GM23338 (cell line): ENCODE measurements around the gene SHANK2. TPM values are rescaled to one million over a fixed set of nuclear protein-coding genes. Genes with fewer than 3 reads are reported as not detected.

Source experiments
- ATAC-seq: fragments of 200-7000 bp; cut with Tn5 transposase; 3 replicates; pipeline ENCODE4 v1.9.1; 2020
- DNase-seq: peaks from one replicate; pipeline ENCODE4 v3.0.0-alpha.2; 2015; ENCODE audit warnings: low spot score
- H2AFZ ChIP-seq: fragments of 200-600 bp; sonication (generic); 2 replicates; pipeline ENCODE4 v1.8.0; 2016; ENCODE audit warnings: antibody characterized with exemption, mild to moderate bottlenecking, moderate library complexity
- H3F3A ChIP-seq: fragments of 200-600 bp; sonication (generic); replicated peaks from 2 replicates; pipeline ENCODE4 v1.8.0; 2017; ENCODE audit warnings: antibody characterized with exemption, mixed run types, low read depth
- H3K27ac ChIP-seq: fragments of 200-600 bp; sonication (generic); 2 replicates; pipeline ENCODE4 v1.6.1; 2016; ENCODE audit warnings: low read depth
- H3K27me3 ChIP-seq: fragments of 200-600 bp; sonication (generic); 2 replicates; pipeline ENCODE4 v1.8.0; 2016; ENCODE audit warnings: mild to moderate bottlenecking, mixed run types, moderate library complexity; ENCODE audit not compliant: insufficient read depth
- H3K36me3 ChIP-seq: fragments of 200-600 bp; sonication (generic); 2 replicates; pipeline ENCODE4 v1.8.0; 2016; ENCODE audit warnings: mild to moderate bottlenecking; ENCODE audit not compliant: insufficient read depth
- H3K4me1 ChIP-seq: fragments of 200-600 bp; sonication (generic); 2 replicates; pipeline ENCODE4 v1.8.0; 2016; ENCODE audit warnings: mild to moderate bottlenecking, moderate library complexity; ENCODE audit not compliant: insufficient read depth
- H3K4me2 ChIP-seq: fragments of 200-600 bp; sonication (generic); 2 replicates; pipeline ENCODE4 v1.7.1; 2017; ENCODE audit warnings: mixed run types
- H3K4me3 ChIP-seq: fragments of 200-600 bp; sonication (generic); 2 replicates; pipeline ENCODE4 v1.6.1; 2016; ENCODE audit warnings: mixed run types
- H3K79me2 ChIP-seq: fragments of 200-600 bp; sonication (generic); replicated peaks from 2 replicates; pipeline ENCODE4 v1.8.0; 2017; ENCODE audit warnings: mild to moderate bottlenecking; ENCODE audit not compliant: insufficient read depth
- H3K9me2 ChIP-seq: fragments of 200-600 bp; sonication (generic); 2 replicates; pipeline ENCODE4 v1.8.0; 2017; ENCODE audit not compliant: insufficient read depth
- H4K20me1 ChIP-seq: fragments of 200-600 bp; sonication (generic); replicated peaks from 2 replicates; pipeline ENCODE4 v1.8.0; 2017; ENCODE audit warnings: mild to moderate bottlenecking; ENCODE audit not compliant: insufficient read depth
- H3K27ac Mint-ChIP-seq: 2 replicates; pipeline ENCODE4 v1.8.0; 2020; ENCODE audit warnings: inconsistent platforms, mild to moderate bottlenecking, moderate library complexity, mixed read lengths
- H3K27me3 Mint-ChIP-seq: 3 replicates; pipeline ENCODE4 v1.8.0; 2022; ENCODE audit warnings: low read depth, mild to moderate bottlenecking, moderate library complexity, mixed read lengths, inconsistent platforms; ENCODE audit not compliant: insufficient read depth, poor library complexity
- H3K36me3 Mint-ChIP-seq: 3 replicates; pipeline ENCODE4 v1.8.0; 2021; ENCODE audit warnings: low read depth, mild to moderate bottlenecking, inconsistent platforms, moderate library complexity, mixed read lengths
- H3K4me1 Mint-ChIP-seq: 3 replicates; pipeline ENCODE4 v1.8.0; 2020; ENCODE audit warnings: mild to moderate bottlenecking, inconsistent platforms, mixed read lengths
- H3K4me3 Mint-ChIP-seq: 3 replicates; pipeline ENCODE4 v1.8.0; 2021; ENCODE audit warnings: moderate library complexity, mild to moderate bottlenecking, inconsistent platforms, mixed read lengths
- H3K9me3 Mint-ChIP-seq: 3 replicates; pipeline ENCODE4 v1.8.0; 2020; ENCODE audit warnings: moderate library complexity, mild to moderate bottlenecking, inconsistent platforms, mixed read lengths
- CTCF ChIP-seq, 2 experiments: fragments of 200-600 bp in 1 of 2; sonication (generic) in 1 of 2; conservative IDR thresholded peaks; 2 replicates each; pipeline versions ENCODE4 v1.5.1 to v1.6.1; 2016 to 2017; ENCODE audit warnings: antibody characterized with exemption in 2 of 2, low read depth in 2 of 2, mild to moderate bottlenecking in 2 of 2, moderate library complexity in 1 of 2
- ETS1 ChIP-seq: IDR thresholded peaks from 2 replicates; pipeline ENCODE4 v1.6.1; 2016; ENCODE audit warnings: antibody characterized with exemption
- EZH2phosphoT487 ChIP-seq: fragments of 200-600 bp; sonication (generic); IDR thresholded peaks from one replicate; pipeline ENCODE4 v1.8.1; 2018; ENCODE audit warnings: antibody characterized with exemption; ENCODE audit not compliant: unreplicated experiment
- NANOG ChIP-seq: IDR thresholded peaks from 2 replicates; pipeline ENCODE4 v1.6.1; 2016; ENCODE audit warnings: antibody characterized with exemption, borderline replicate concordance
- ZNF331 ChIP-seq: fragments of 250-450 bp; sonication (Bioruptor Pico); IDR thresholded peaks from 2 replicates; pipeline ENCODE4 v1.5.0; 2020; ENCODE audit warnings: low read depth, mild to moderate bottlenecking, moderate library complexity
- ZNF462 ChIP-seq: fragments of 250-450 bp; sonication (Bioruptor Pico); IDR thresholded peaks from 2 replicates; pipeline ENCODE4 v1.5.0; 2020; ENCODE audit warnings: mild to moderate bottlenecking, moderate library complexity
- polyA plus RNA-seq: library from polyadenylated mRNA; unstranded; fragments of >200 nt; fragmentation: Nextera tagmentation; extraction: Ambion mirVana; gene quantifications from 2 replicates; pipeline ENCODE4 v1.2.1, GENCODE V29; 2016
- total RNA-seq: library from RNA; depleted of rRNA; stranded (reverse); fragments of >200 nt; shearing (Covaris generic); gene quantifications from 2 replicates; pipeline ENCODE4 v1.2.3, GENCODE V29; 2014

SHANK2 gene
- total and polyA plus RNA-seq, 2 experiments from 2014 or later = 22.0 to 81.4 TPM

- no peak overlapping the region for H3K27ac Mint-ChIP-seq
- no peaks in the 10 kb centered on the region for H3K9me2 ChIP-seq
- H3K36me3 ChIP-seq = no peaks in the 10 kb centered on the region; the same call in 1 of the 2 replicates
- H3K27me3 Mint-ChIP-seq = peaks cover 2% of the 10 kb centered on the region
- H3K4me1 Mint-ChIP-seq = peaks cover 14% of the 10 kb centered on the region; the same call in 2 of the 3 replicates
- peaks cover 73% of the 10 kb centered on the region for H3K36me3 Mint-ChIP-seq
- no peak overlapping the region for H3K4me2 ChIP-seq
- H3K4me3 Mint-ChIP-seq = no peak overlapping the region
- H4K20me1 ChIP-seq = peaks cover 33% of the 10 kb centered on the region
- H3K4me1 ChIP-seq = no peaks in the 10 kb centered on the region
- no peak overlapping the region for H3K4me3 ChIP-seq
- H3K9me3 Mint-ChIP-seq = peaks cover 18% of the 10 kb centered on the region
- H3K79me2 ChIP-seq = peaks cover 95% of the 10 kb centered on the region
- H2AFZ ChIP-seq = no peak overlapping the region
- no peak for DNase-seq
- H3K27me3 ChIP-seq = no peaks in the 10 kb centered on the region
- no peak for TF ChIP-seq EZH2phosphoT487
- no peak for TF ChIP-seq ZNF462 (CRISPR knock-in tag)
- TF ChIP-seq NANOG = no peak
- no peak for TF ChIP-seq ZNF331 (CRISPR knock-in tag)
- no peak for TF ChIP-seq ETS1
- TF ChIP-seq CTCF (conservative IDR thresholded peaks at IDR 0.05; ENCODE audit: low read depth in 2 of 2) = no peak
- no peaks in the 10 kb centered on the region for H3F3A ChIP-seq
- ATAC-seq = no peak
- H3K27ac ChIP-seq = no peak overlapping the region
These were observed 25.2 kb downstream of the SHANK2 start for GRCh38 chr11:71227058-71227659.
